RWPE1 (cell line): ENCODE data around the gene ZDHHC1.

Experiments used
- CTCF ChIA-PET: fragments of 350-600 bp; sonication (Branson Sonifier 250); formaldehyde crosslinking; extraction: SDS; loops from one replicate; lab custom pipeline; 2021; lab: Yijun Ruan, JAX
- POLR2A ChIA-PET: fragments of 400-600 bp; formaldehyde crosslinking; extraction: SDS; loops from one replicate; lab custom pipeline; 2020; ENCODE audit warnings: antibody characterized with exemption; ENCODE audit not compliant: low non-redundant PET; lab: Yijun Ruan, JAX
- DNase-seq: peaks from one replicate; pipeline ENCODE4 v3.0.0; 2012; ENCODE audit warnings: low spot score
- H3K27ac ChIP-seq: fragments of 450-650 bp; 2 replicates; pipeline ENCODE4 v1.5.1; 2017
- CTCF ChIP-seq: fragments of 450-650 bp; conservative IDR thresholded peaks from 2 replicates; pipeline ENCODE4 v1.5.1; 2017; ENCODE audit warnings: low read depth, mild to moderate bottlenecking

Gene ZDHHC1

GRCh38 chr16:67430977-67431774 lies 14.9 kb upstream of the ZDHHC1 start, which contains the start of gene HSD11B2:
Gene HSD11B2, plus strand, starts transcription at chr16:67431121. Its CDS starts 128 bp downstream, at chr16:67431249.
- H3K27ac ChIP-seq = peak within 1 kb of the TSS; percentile 49
- DNase-seq = peak; percentile 72
- CTCF ChIA-PET = interaction anchor here (0.6 to 1.1 kb wide), 4 partner anchors 34 to 116 kb away, joined by 3 read pairs; no protein-coding TSS in a partner anchor
- TF ChIP-seq CTCF = peak; percentile 44
- POLR2A ChIA-PET = interaction anchor here (0.6 kb wide), 1 partner anchor 123 kb away, joined by 3 read pairs; no protein-coding TSS in a partner anchor

GRCh38 chr16:67430504-67430976 lies 14.3 kb upstream of the ZDHHC1 start:
- ChIA-PET POLR2A (no interaction called here), CTCF (interaction anchor here (0.6 to 0.8 kb wide), 5 partner anchors 10 to 252 kb away, joined by 3 to 4 read pairs (median 3); no protein-coding TSS in a partner anchor)
- TF ChIP-seq CTCF = no peak

GRCh38 chr16:67429799-67430503 lies 13.7 kb upstream of the ZDHHC1 start:
- CTCF ChIA-PET = interaction anchor here (0.6 to 3.2 kb wide), 5 partner anchors 10 to 252 kb away, joined by 3 to 19 read pairs (median 4); no protein-coding TSS in a partner anchor
- H3K27ac ChIP-seq = no peak overlapping the region

More at GRCh38 chr16:67430504-67430976, 14.3 kb upstream of the ZDHHC1 start:
- no peak overlapping the region; the same call in 1 of the 2 replicates for H3K27ac ChIP-seq
- peak; percentile 52 for DNase-seq

GRCh38 chr16:67429053-67429798 lies 12.9 kb upstream of the ZDHHC1 start:
- no peak for TF ChIP-seq CTCF
- no peak for DNase-seq
- H3K27ac ChIP-seq = no peak overlapping the region
- CTCF ChIA-PET = interaction anchor here (0.9 to 3.2 kb wide), 8 partner anchors 9 to 169 kb away, joined by 3 to 19 read pairs (median 6); no protein-coding TSS in a partner anchor
- POLR2A ChIA-PET = no interaction called here

More at GRCh38 chr16:67429799-67430503, 13.7 kb upstream of the ZDHHC1 start:
- TF ChIP-seq CTCF = no peak
- no peak for DNase-seq
- POLR2A ChIA-PET = no interaction called here

GRCh38 chr16:67428146-67428731 lies 12.0 kb upstream of the ZDHHC1 start:
- CTCF ChIA-PET = interaction anchor here (0.5 to 3.2 kb wide), 27 partner anchors 8 to 1093 kb away, joined by 3 to 19 read pairs (median 4); partner anchors contain the start of genes ATP6V0D1 and SLC9A5
- POLR2A ChIA-PET = interaction anchor here (0.6 kb wide), 1 partner anchor 438 kb away, joined by 3 read pairs; no protein-coding TSS in a partner anchor
- peak; percentile 60 for DNase-seq
- H3K27ac ChIP-seq = no peak overlapping the region
- peak; percentile 80 for TF ChIP-seq CTCF
